Urinary bladder (tissue), 4 donors: ENCODE measurements around the gene EFL1. TPM values are rescaled to one million over a fixed set of nuclear protein-coding genes. Genes with fewer than 3 reads are reported as not detected.
"Not testable (repeated sequence)": the region's sequence is repeated elsewhere in the genome, so short reads cannot be mapped to it uniquely, and the experiment has no call there.

Experiments used
- DNase-seq: peaks from one replicate; pipeline ENCODE4 v3.0.0-alpha.2; 2015; ENCODE audit errors: extremely low spot score
- H3K27ac ChIP-seq: one replicate; pipeline ENCODE4 v1.5.1; 2013; ENCODE audit warnings: low read depth, mild to moderate bottlenecking, moderate library complexity
- H3K36me3 ChIP-seq: one replicate; pipeline ENCODE4 v1.6.1; 2013; ENCODE audit warnings: mild to moderate bottlenecking, moderate library complexity; ENCODE audit not compliant: insufficient read depth
- H3K4me1 ChIP-seq: one replicate; pipeline ENCODE4 v1.6.1; 2013; ENCODE audit warnings: mild to moderate bottlenecking, moderate library complexity; ENCODE audit not compliant: insufficient read depth
- H3K4me3 ChIP-seq: one replicate; pipeline ENCODE4 v1.5.1; 2013; ENCODE audit warnings: low read depth, low read length
- WGBS: extraction: QIAGEN DNeasy Blood & Tissue Kit; methylation state at CpG from one replicate; pipeline ENCODE4 v1.1.7; 2013; 5-methylcytosine and 5-hydroxymethylcytosine counted together
- polyA plus RNA-seq: library from polyadenylated mRNA; stranded (reverse); fragments of 200-250 nt; gene quantifications from one replicate; pipeline ENCODE4 v1.2.3, GENCODE V29; 2013
- total RNA-seq: library from RNA; depleted of rRNA; stranded (reverse); fragments of >200 nt; gene quantifications from one replicate; pipeline ENCODE4 v1.2.3, GENCODE V29; 2014
- donor health status: healthy with polysubstance abuse.
- donor health status: healthy.

Gene EFL1
- total and polyA plus RNA-seq, 2 donors: 6.9 to 21.4 TPM

DNA sequence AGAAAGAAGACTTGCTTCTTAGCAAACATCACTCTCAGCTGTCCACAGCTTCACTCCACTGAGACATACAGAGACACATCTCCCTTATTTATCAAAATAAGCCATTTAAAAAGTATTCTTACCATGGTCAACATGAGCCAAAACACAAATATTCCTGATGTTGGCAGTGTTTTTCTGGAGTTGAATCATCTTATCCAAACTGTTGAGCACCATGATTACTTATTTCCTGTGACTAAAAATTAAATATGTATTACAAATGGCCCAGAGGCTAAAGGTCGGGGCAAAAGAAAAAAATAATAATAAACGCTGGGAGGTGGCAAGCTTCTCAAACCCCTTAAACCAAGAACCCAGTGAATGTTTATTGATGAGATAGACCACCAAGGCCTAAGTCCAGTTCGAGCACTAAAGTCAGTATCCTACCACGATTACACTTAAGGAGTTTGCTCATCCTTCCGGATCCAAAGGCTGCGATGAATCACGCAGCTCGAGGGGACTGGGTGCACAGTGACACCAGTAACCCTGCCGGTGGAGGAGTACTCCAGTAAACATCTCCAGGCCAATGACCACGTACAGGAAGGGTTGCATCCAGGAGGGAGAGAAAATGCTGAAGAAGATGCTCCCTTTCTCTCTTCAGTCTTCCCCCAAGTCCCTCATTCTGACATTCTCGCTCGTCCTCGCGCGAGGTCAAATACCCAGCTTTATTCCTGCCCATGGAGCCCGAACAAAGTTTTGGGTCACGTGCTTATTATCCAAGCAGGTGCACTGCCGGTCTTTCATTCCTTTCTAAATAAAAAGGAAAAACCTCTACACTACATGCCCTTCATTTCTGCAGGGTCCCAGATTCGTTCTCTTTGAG is 740 bp downstream of the EFL1 start:
- not testable (repeated sequence) for DNase-seq, H3K4me1 ChIP-seq, H3K36me3 ChIP-seq
- WGBS: 5% methylated on average over 19 of the region's 19 CpGs
- peak overlapping the region; percentile 61 for H3K27ac ChIP-seq
- H3K4me3 ChIP-seq: peak overlapping the region; percentile 75

DNA sequence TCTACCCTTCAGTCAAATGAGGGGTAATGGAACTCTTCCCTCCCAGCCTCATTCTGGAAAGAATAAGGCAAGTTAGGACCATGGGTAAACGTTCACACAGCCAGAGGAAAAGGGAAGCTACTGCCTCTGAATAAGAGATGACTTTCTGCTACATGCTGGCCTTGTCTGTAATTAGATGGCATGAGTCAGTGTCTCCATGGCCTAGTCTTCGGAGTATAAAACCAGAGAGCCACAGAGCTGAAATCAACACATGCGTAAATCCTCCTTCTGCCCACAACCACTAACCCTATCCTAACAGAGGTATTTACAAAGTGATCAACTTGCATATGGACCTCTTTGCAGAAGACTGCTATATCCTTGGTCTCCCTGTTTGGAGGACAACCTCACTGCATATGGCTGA is 14.3 kb downstream of the EFL1 start:
- not testable (repeated sequence) for H3K4me3 ChIP-seq, H3K36me3 ChIP-seq

DNA sequence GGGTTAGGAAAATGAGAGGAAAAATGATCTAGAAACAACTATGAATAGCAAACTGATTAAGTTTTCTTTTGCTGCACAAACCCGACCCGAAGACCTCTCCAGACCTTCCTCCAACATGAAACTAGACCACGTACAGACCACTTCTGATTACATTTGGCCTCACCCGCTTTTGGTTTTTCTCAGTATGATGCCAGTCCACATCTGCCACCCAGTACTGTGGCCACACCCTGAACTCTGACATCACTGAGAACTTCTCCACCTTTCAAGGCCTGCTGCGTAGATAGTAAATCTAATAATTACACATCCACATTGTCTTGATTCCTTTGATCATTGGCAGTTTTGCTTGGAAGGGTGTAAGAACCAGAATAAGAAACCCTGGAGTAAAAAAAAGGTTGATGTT is 16.6 kb downstream of the EFL1 start:
- H3K4me1 ChIP-seq, H3K36me3 ChIP-seq, DNase-seq, H3K4me3 ChIP-seq, H3K27ac ChIP-seq: not testable (repeated sequence)
- 88% methylated on average over 5 of the region's 5 CpGs for WGBS

More for the DNA sequence above, 14.3 kb downstream of the EFL1 start:
- not testable (repeated sequence) for H3K27ac ChIP-seq, DNase-seq, H3K4me1 ChIP-seq
- 86% methylated on average over 3 of the region's 3 CpGs for WGBS

DNA sequence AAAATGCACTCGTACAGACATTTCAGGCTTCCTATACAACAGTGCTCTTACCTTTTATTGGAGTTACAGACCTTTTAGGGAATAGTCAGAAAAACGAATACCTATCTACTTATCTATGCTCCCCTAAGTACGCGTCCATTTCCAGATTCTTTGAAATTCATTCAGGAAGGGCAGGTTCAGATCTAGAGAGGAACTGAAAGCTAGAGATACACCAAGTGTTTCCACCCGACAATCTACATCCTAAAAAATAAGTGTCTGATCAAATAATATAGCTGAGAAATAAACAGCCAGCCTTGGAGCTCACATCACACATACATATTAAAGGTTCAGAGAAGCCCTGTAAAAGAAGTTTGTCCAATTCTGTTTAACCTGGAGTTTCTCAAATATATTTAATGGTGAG is 18.9 kb downstream of the EFL1 start:
- 91% methylated on average over 3 of the region's 5 CpGs for WGBS
- not testable (repeated sequence) for H3K4me3 ChIP-seq, H3K36me3 ChIP-seq

DNA sequence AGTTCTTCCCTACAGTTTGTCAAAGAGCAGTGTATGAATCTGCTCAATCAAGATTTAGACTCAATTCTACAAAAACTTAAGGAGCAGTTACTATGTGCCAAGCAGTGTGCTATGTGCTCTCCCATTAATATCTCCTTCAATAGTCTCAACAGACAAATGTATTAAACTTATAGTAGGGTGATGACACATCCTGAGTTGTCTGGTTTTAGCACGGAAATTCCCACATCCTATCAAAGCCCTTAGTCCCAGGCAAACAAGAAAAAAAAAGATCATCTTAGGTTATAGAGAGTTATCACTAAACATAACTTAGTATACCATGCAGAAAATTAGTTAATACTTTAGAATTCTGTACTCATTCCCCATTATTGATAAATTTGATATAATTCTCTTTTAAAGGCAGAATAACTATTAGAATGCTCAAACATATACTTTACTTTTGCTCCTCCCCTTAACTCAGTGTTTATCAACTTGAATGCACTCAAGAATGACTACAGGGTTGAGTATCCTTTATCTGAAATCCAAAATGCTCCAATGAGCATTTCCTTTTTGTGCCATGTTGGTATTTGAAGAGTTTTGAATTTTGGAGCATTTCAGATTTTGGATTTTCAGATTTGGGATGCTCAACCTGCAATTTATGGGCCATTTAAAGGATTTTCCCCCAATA is 20.6 kb downstream of the EFL1 start:
- not testable (repeated sequence) for H3K27ac ChIP-seq, DNase-seq, H3K4me1 ChIP-seq, H3K4me3 ChIP-seq, H3K36me3 ChIP-seq
- 90% methylated on average over 1 of the region's 1 CpG for WGBS

More for the DNA sequence above, 18.9 kb downstream of the EFL1 start:
- not testable (repeated sequence) for H3K27ac ChIP-seq, H3K4me1 ChIP-seq, DNase-seq

DNA sequence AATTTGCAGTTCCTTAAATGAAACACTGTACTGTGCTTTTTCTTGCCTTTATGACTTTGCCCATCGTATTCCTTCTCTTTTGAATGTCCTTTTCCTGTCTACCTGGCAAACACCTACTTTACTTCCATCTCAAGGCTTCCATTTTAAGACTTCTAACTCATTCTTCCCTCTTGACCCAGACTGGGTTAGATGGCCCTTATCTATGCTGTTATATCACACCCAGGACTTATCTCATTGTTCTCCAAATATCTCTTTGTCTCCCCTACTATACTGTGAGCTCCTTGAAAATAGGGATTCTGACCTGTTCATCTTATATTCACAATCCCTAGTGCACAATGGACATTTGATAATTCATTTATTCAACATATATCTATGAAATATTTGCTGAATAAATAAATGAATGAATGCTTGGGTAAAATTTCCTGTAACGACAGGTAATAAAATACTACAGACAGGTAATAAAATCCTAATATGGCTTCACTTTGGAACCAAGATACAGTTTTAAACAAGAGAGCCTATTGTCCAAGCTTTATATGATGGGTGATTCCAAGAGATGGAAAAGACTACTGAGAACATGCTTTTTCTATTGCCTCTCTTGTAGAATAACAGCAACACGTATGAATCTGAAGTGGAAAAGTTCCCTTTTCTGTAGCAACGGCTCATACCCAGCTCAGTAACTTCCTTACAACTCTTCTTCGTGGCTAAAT is 22.7 kb downstream of the EFL1 start:
- Histone ChIP-seq H3K27ac (no peak overlapping the region), H3K4me1 (no peaks in the 10 kb centered on the region), H3K4me3 (no peak overlapping the region), H3K36me3 (no peaks in the 10 kb centered on the region)
- DNase-seq: no peak
- 94% methylated on average over 5 of the region's 5 CpGs for WGBS

DNA sequence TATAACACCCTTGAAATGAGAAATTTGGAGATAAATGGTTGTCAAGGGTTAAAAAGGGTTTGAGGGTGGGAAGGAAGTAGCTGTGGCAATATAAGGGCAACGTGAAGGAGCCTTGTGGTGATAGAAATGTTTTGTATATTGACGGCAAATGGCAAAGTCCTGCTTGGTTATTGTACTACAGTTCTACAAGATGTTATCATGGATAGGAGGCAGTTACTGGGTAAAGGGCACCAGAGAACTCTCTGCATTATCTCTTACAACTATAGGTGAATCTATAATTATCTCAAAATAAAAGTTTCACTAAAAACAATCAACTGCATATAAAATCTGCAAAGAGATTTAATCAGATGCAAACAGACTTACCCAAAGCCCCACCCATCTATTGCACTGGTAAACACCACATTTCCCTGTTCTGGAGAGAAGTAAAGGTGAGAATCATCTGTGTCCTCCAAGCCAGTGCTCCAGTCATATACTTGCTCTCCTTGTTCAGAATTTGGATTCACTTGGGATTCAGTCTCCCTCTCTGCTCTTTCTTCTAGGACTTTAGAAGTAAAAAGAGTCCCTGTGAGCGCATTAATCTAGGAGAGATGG is 24.5 kb downstream of the EFL1 start:
- H3K27ac ChIP-seq, H3K4me3 ChIP-seq, DNase-seq, H3K36me3 ChIP-seq, H3K4me1 ChIP-seq: not testable (repeated sequence)
- 68% methylated on average over 3 of the region's 3 CpGs for WGBS

DNA sequence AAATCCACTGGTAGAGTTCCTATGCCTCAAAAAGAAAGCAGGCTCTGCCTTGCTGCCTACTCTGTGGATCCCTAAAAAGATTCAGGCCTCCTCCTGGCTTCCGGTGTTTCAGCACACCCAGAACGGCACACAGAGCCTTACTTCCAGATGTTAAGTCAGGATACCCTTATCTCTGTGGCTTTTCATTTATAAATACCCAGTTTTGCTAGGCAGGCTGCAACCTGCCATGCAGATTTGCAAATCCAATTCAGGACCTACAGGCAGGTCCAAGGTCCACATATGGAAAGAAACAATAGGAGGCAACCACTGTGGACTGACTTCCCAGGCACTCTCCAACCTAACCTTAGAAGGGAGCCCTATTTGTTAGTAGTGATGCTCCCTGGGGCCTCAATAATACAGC is 30.7 kb downstream of the EFL1 start:
- Histone ChIP-seq H3K4me1 (peaks cover 1% of the 10 kb centered on the region), H3K27ac (no peak overlapping the region), H3K36me3 (peaks cover 2% of the 10 kb centered on the region), H3K4me3 (no peak overlapping the region)
- 76% methylated on average over 2 of the region's 2 CpGs for WGBS
- no peak for DNase-seq

DNA sequence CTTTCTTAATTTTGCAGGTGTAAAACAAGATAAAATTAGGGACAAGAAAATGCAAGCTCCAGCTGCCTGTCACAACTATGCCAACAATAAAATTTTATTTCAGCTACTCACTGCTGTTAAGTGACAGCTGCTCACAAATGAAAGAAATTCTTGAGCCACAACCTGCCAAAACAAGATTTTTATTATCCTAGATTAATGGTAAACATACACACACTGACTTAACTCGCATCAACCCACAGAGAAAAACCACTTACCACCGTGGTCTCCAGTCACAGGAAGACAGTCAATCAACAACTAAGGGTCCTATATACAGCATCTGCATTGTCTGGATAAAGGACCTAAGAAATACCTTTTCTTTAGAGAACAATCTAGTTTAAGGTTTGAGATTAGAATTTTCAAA is 31.3 kb downstream of the EFL1 start:
- DNase-seq: no peak
- 39% methylated on average over 2 of the region's 2 CpGs for WGBS
- H3K4me3 ChIP-seq: no peak overlapping the region
- H3K36me3 ChIP-seq: peaks cover 4% of the 10 kb centered on the region
- H3K4me1 ChIP-seq: peaks cover 1% of the 10 kb centered on the region
- H3K27ac ChIP-seq: no peak overlapping the region

DNA sequence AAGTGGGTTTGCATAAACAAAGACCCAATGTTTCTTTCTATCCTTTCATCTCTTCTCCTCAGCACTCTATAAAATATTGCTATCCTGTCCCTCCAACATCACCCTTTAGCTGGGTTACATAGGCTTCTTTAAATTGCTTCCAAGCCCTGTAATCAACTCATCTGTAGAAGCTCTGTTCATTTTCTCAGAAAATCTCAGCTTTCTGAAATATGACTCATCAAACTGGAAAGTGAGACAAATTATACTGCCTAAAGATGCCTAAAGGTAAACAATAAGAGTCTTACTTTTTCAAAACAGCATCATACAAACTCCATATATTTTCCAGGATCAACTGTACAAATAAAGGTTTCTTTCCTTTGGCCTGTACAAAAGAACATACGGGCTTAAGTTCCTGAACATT is 33.8 kb downstream of the EFL1 start:
- Histone ChIP-seq H3K4me3 (no peak overlapping the region), H3K4me1 (peaks cover 1% of the 10 kb centered on the region), H3K36me3 (peaks cover 4% of the 10 kb centered on the region), H3K27ac (no peak overlapping the region)
- WGBS: 66% methylated on average over 1 of the region's 1 CpG
- DNase-seq: no peak

DNA sequence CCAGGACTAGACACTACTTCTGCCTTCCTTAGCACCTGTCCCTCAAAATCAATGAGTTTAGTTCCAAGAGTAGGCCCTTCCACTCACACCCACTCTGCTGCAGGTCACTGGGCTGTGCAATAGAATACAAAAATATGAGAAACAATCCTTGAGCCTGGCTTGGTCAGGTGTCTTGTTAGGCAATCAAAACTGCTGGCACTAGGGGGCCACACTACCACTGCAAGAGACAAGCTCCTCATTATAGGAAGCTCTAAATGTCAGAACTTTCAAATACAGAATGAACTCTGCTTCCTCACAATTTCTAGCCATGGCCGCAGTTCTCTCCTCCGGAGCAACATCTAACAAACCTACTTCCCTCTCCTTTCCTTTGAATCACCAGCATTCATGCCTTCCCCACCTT is 41.0 kb downstream of the EFL1 start:
- not testable (repeated sequence) for H3K27ac ChIP-seq, H3K36me3 ChIP-seq, H3K4me3 ChIP-seq, DNase-seq, H3K4me1 ChIP-seq
- WGBS: 82% methylated on average over 2 of the region's 2 CpGs

DNA sequence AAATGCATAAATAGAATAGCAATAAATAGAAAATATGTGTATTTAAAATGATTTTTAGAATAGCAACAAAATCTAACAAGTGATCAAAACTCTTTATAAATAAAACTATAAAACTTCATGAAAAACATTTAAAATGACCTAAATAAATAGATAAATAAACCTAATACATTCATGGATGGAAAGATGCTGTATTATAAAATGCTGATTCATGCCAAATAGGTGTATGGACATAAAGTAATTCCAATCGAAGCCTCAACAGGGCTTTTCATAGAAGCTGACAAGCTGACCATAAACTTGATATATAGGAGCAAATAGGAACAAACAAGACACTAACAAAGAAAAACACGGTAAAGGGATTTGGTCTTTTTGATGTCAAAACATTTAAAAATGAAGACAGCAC is 46.4 kb downstream of the EFL1 start:
- H3K27ac ChIP-seq, H3K4me3 ChIP-seq, H3K4me1 ChIP-seq, DNase-seq, H3K36me3 ChIP-seq: not testable (repeated sequence)
- 85% methylated on average over 2 of the region's 2 CpGs for WGBS

DNA sequence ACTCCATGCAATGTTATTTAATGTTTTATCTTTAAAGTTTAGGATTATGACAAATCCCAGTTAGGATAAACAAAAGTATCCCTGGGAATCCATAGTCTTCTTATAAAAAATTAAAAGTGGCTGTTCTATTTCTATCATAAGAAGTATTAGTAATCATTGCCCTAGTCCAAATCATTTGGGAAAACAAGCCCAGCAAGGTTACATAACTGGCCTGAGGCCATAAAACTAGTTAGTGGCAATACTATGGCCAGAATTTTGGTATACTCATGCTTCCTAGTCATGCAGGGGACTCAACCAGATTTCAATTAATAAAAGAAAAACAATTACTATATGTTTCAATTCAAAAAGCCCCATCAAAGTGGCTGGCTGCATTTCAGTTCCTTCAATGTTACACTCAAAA is 50.3 kb downstream of the EFL1 start:
- not testable (repeated sequence) for H3K27ac ChIP-seq, H3K36me3 ChIP-seq, DNase-seq, H3K4me3 ChIP-seq, H3K4me1 ChIP-seq
